Measurements from ENCODE around the gene RETREG1. TPM values are rescaled to one million over a fixed set of nuclear protein-coding genes. Genes with fewer than 3 reads are reported as not detected.

RETREG1 gene
- total RNA-seq, 1 experiment from 2014 or later, result 3.4 TPM

- H3K27ac Mint-ChIP-seq, result no peak overlapping the region
- Histone ChIP-seq H2BK5ac (ENCODE audit: insufficient read length, low read length) (no peak overlapping the region), H3K9ac (ENCODE audit: extremely low read depth, insufficient read length, low read length) (no peak overlapping the region), H2BK15ac (ENCODE audit: low read depth, low read length) (no peak overlapping the region), H3K23me2 (ENCODE audit: insufficient read length, low read depth, low read length, poor library complexity, severe bottlenecking) (no peaks in the 10 kb centered on the region), H3K4me1 (ENCODE audit: insufficient read depth, low read length) (no peaks in the 10 kb centered on the region), H4K8ac (replicated peaks; ENCODE audit: insufficient read length, low read depth, low read length) (no peak overlapping the region), H2BK20ac (ENCODE audit: low read depth, low read length, poor library complexity, severe bottlenecking) (no peak overlapping the region), H3K4ac (ENCODE audit: low read depth, low read length) (no peak overlapping the region), H3K14ac (ENCODE audit: insufficient read depth, low read length) (no peak overlapping the region), H3K18ac (ENCODE audit: insufficient read length, low read depth, low read length) (no peak overlapping the region), H2BK12ac (ENCODE audit: insufficient read length, low read depth, low read length) (no peak overlapping the region), H3K56ac (ENCODE audit: insufficient read length, low read depth, low read length) (no peak overlapping the region), H2BK120ac (ENCODE audit: low read depth, low read length, poor library complexity, severe bottlenecking) (no peak overlapping the region), H3K79me2 (ENCODE audit: insufficient read depth, low read length) (no peaks in the 10 kb centered on the region), H3K4me2 (ENCODE audit: insufficient read depth, insufficient read length, low read length) (no peak overlapping the region), H4K5ac (ENCODE audit: insufficient read length, low read depth, low read length) (no peak overlapping the region), H3T11ph (ENCODE audit: low read length) (no peak overlapping the region), H3K9me3 (ENCODE audit: control insufficient read depth, low read depth, low read length) (no peaks in the 10 kb centered on the region), H2AK5ac (ENCODE audit: insufficient read length, low read length) (no peak overlapping the region), H2AFZ (ENCODE audit: low read length) (no peak overlapping the region), H3K27me3 (ENCODE audit: insufficient read depth, low read length) (no peaks in the 10 kb centered on the region), H3K23ac (ENCODE audit: insufficient read length, low read depth, low read length) (no peak overlapping the region), H4K20me1 (ENCODE audit: control insufficient read depth, insufficient read depth, insufficient read length) (no peaks in the 10 kb centered on the region), H3K79me1 (ENCODE audit: insufficient read depth, low read depth, low read length, poor library complexity, severe bottlenecking) (no peaks in the 10 kb centered on the region), H4K91ac (ENCODE audit: insufficient read length, low read depth, low read length) (no peak overlapping the region), H3K27ac (ENCODE audit: insufficient read length, low read depth, low read length) (no peak overlapping the region)
- no peak for TF ChIP-seq CTCF (conservative IDR thresholded peaks at IDR 0.05)
- no peak overlapping the region for H3K4me3 Mint-ChIP-seq
- no peaks in the 10 kb centered on the region for H3K9me3 Mint-ChIP-seq
- no peaks in the 10 kb centered on the region; the same call in 1 of the 2 replicates for H3K27me3 Mint-ChIP-seq (ENCODE audit: low read depth)
- no CpG with 5 or more reads among the region's 3 CpGs for WGBS (ENCODE audit: extremely low coverage, insufficient read length, low lambda C conversion rate)
- DNase-seq, result no peak
- peaks cover 38 to 64% (median 61%) of the 10 kb centered on the region in 3 experiments; a peak in 6 of 7 replicates for H3K36me3 Mint-ChIP-seq (ENCODE audit: insufficient read depth in 1 of 3, low read depth in 3 of 3)
- H3K4me1 Mint-ChIP-seq, result no peaks in the 10 kb centered on the region
Measured at GRCh38 chr5:16665601-16666000, 48.8 kb upstream of the RETREG1 start.
